Activated CD4-positive, alpha-beta T cell treated with anti-CD3 and anti-CD28 coated beads, Interleukin-2, amount 10 ng/mL, durations not matched to agents 24 days and 14 days (primary cell): ENCODE measurements around the gene LILRB2. TPM values are rescaled to one million over a fixed set of nuclear protein-coding genes. Genes with fewer than 3 reads are reported as not detected.
"Not testable (repeated sequence)": the region's sequence is repeated elsewhere in the genome, so short reads cannot be mapped to it uniquely, and the experiment has no call there.

Source experiments
- DNase-seq: peaks from one replicate; pipeline ENCODE4 v3.0.0; 2022
- H3K27ac Mint-ChIP-seq: one replicate; pipeline ENCODE4 v1.8.0; 2022; ENCODE audit warnings: mild to moderate bottlenecking, mixed read lengths
- H3K27me3 Mint-ChIP-seq: one replicate; pipeline ENCODE4 v1.8.0; 2022; ENCODE audit warnings: mixed read lengths
- H3K36me3 Mint-ChIP-seq: one replicate; pipeline ENCODE4 v1.8.0; 2022; ENCODE audit warnings: low read depth, mild to moderate bottlenecking, mixed read lengths
- H3K4me1 Mint-ChIP-seq: one replicate; pipeline ENCODE4 v1.8.0; 2021; ENCODE audit warnings: mixed read lengths
- H3K4me3 Mint-ChIP-seq: one replicate; pipeline ENCODE4 v1.8.0; 2022; ENCODE audit warnings: mild to moderate bottlenecking, moderate library complexity, mixed read lengths
- H3K9me3 Mint-ChIP-seq: one replicate; pipeline ENCODE4 v1.8.0; 2021; ENCODE audit warnings: mixed read lengths
- intact Hi-C: fragments of 100-400 bp; cut with micrococcal nuclease; formaldehyde crosslinking; loops from one replicate; pipeline ENCODE4 v1.15.1; 2023
- total RNA-seq: library from RNA; stranded (reverse); gene quantifications from 2 replicates; pipeline ENCODE4 v1.2.3, GENCODE V29; 2022

The LILRB2 gene
- total RNA-seq, 1 donor from 2014 or later = not detected

DNA sequence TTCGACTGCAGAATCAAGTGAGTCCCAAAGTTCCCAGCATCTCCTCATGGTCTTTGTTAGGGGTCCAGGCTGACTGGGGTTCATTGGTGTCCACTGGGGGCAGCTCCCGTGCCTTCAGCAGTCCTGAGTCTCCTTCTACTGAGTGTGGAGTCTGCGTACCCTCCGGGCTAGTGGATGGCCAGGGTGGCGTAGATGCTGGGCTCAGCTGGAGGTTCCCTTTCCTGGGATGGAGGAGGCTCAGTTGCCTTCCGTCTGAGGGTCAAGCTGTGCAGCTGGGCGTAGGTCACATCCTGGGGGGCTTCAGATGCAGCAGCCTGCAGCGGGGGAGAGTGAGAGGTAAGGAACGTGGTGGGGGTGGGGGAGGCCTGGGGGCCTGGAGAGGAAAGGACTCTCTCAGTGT lies 6.4 kb downstream of the LILRB2 start:
- H3K9me3 Mint-ChIP-seq, H3K4me3 Mint-ChIP-seq, DNase-seq: not testable (repeated sequence)

DNA sequence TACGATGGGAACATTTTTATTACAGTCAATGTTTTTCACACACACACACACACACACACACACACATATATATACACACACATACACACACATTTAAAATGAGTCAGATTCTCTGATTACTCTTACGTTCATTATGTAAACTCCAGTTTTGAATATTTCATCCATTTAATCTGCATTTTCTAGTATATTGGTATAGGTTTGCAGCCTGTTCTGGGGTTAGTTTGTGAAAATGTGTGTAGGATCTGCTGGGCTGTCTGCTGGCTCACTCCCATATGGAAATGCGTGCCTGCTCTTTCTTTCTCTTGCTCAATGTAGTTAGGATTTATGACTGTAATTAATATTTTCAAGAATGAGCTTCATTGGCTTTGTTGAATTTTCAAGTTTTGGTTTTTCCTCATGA lies 7.1 kb downstream of the LILRB2 start:
- no peaks in the 10 kb centered on the region for H3K9me3 Mint-ChIP-seq
- intact Hi-C loops = no loop called here
- no peak for DNase-seq
- H3K27me3 Mint-ChIP-seq = peaks cover 12% of the 10 kb centered on the region
- H3K36me3 Mint-ChIP-seq = no peaks in the 10 kb centered on the region
- H3K4me3 Mint-ChIP-seq = no peak overlapping the region
- no peaks in the 10 kb centered on the region for H3K4me1 Mint-ChIP-seq
- no peak overlapping the region for H3K27ac Mint-ChIP-seq

More for the DNA sequence above, 6.4 kb downstream of the LILRB2 start:
- peaks cover 10% of the 10 kb centered on the region for H3K27me3 Mint-ChIP-seq
- H3K4me1 Mint-ChIP-seq, H3K27ac Mint-ChIP-seq, intact Hi-C loops, H3K36me3 Mint-ChIP-seq: not testable (repeated sequence)

DNA sequence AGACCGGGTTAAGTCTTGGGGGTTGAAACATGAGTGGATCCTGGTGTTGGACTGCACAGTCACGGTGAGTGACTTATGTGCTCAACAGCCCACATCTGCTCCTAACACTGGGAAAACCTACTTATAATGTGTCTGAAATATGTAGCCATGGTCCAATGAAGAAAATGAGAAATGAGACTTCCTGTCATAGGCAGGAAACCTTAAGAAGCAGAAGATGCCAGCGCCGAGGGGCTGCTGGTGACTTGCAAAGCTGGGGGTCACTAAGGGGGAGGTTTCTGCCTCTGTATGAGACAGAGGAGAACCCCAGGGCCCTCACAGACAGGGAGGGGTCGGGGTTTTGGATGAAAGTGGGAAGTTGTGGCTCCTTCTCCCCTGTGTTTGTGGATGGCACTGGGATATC lies 8.7 kb downstream of the LILRB2 start:
- H3K9me3 Mint-ChIP-seq, H3K36me3 Mint-ChIP-seq, H3K27ac Mint-ChIP-seq, H3K4me3 Mint-ChIP-seq, H3K4me1 Mint-ChIP-seq, DNase-seq, intact Hi-C loops: not testable (repeated sequence)
- peaks cover 24% of the 10 kb centered on the region for H3K27me3 Mint-ChIP-seq

DNA sequence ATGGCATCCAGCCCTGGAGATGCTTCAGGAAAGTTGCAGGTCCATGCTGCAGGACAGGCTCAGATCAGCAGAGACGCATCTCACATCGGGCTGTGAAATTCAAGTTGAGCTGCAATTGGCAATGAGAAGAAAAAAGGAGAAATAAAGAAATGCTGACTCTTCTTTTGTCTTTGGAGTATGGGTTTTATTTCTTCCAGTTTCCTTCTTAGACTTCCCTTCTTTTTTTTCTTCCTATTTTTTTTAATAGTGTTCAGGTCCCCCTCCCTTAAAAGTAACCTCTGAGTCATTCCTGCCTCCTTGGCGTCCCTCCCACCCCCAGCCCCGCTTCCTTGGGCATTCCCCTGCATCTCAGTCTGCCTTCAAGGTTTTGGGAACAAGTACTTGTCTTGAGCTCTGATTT lies 9.3 kb downstream of the LILRB2 start:
- H3K9me3 Mint-ChIP-seq, intact Hi-C loops, H3K36me3 Mint-ChIP-seq, H3K4me1 Mint-ChIP-seq, DNase-seq, H3K4me3 Mint-ChIP-seq, H3K27ac Mint-ChIP-seq: not testable (repeated sequence)
- peaks cover 26% of the 10 kb centered on the region for H3K27me3 Mint-ChIP-seq

DNA sequence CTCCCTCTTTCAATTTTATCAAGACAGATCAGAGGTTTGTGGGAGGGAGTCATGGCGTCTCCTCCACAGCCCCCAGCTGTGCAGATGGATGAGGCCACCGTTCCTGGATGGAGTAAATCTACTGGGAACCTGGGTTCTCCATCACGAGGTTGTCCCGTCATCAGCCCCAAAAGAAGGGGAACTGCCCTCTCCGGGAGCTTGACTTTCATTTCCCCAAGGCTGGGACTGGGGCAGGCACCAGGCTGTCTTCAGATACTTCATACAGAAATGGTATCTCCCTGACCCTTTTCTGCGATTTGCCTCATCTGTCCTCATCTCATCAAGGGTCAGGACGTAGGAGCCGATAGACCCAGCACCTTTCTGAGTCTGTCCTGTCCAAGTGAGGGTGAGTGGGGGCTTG lies 9.8 kb downstream of the LILRB2 start:
- Mint-ChIP-seq H3K27ac (no peak overlapping the region), H3K9me3 (no peaks in the 10 kb centered on the region), H3K4me1 (no peaks in the 10 kb centered on the region), H3K36me3 (no peaks in the 10 kb centered on the region), H3K27me3 (peaks cover 26% of the 10 kb centered on the region), H3K4me3 (no peak overlapping the region)
- DNase-seq = no peak
- intact Hi-C loops = no loop called here

DNA sequence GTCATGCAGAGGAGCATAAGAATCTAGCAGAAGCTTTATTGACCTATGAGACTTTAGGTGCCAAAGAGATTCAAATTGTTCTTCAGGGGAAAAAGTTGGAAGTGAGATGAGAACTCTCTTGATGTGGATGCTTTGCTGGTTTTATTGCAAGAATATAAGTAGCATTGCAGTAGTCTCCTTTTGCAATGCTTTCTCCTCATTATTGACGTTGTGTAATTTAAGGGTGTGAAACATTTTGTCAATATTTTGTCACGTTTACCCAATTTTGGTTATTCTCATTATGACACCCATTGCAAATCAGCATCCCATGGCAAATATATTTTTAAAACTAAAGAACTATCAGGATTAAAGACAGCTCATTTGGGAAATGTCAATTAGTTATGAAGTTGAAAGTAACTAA lies 12.0 kb downstream of the LILRB2 start:
- Mint-ChIP-seq H3K4me1 (no peaks in the 10 kb centered on the region), H3K36me3 (no peaks in the 10 kb centered on the region), H3K27ac (no peak overlapping the region), H3K27me3 (peaks cover 27% of the 10 kb centered on the region), H3K4me3 (no peak overlapping the region), H3K9me3 (no peaks in the 10 kb centered on the region)
- intact Hi-C loops = no loop called here
- DNase-seq = no peak

DNA sequence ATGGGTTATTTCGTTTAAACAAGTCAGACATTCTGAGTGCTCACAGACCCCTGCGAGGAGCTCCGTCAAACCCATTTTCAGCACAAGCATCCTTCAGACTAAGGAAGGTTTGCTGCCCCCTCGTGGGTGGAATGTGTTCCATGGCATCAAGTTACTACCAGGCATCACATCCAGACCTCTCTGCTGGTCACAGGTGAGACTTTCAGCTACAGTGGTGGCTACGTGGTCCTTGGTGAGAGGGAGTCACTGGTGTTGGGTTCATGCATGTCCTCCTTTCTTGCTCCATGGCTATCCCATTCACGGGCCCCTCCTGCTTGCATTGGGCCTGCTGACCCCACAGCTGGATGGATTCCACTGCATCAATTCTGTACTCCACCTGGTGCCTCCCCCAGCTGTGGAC lies 14.8 kb downstream of the LILRB2 start:
- no peaks in the 10 kb centered on the region for H3K36me3 Mint-ChIP-seq
- H3K4me3 Mint-ChIP-seq = no peak overlapping the region
- peaks cover 21% of the 10 kb centered on the region for H3K27me3 Mint-ChIP-seq
- H3K9me3 Mint-ChIP-seq = no peaks in the 10 kb centered on the region
- no peak overlapping the region for H3K27ac Mint-ChIP-seq
- peak; percentile 88 for DNase-seq
- H3K4me1 Mint-ChIP-seq = no peaks in the 10 kb centered on the region
- intact Hi-C loops = loop anchor here (1.0 kb wide), 1 partner anchor 98 kb away; no protein-coding TSS in a partner anchor

DNA sequence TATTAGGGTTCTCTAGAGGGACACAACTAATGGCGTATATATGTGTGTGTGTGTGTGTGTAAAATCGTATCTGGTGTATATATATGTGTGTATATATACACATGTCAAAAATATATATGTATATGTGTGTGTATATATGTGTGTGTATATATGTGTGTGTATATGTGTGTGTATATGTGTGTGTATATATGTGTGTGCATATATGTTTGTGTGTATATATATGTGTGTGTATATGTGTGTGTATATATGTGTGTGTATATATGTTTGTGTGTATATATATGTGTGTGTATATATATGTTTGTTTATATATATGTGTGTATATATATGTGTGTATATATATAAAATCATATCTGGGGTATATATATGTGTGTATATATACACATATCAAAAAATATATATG lies 18.4 kb downstream of the LILRB2 start:
- no peaks in the 10 kb centered on the region for H3K4me1 Mint-ChIP-seq
- peaks cover 6% of the 10 kb centered on the region for H3K27me3 Mint-ChIP-seq
- no peaks in the 10 kb centered on the region for H3K36me3 Mint-ChIP-seq
- H3K9me3 Mint-ChIP-seq = no peaks in the 10 kb centered on the region
- no peak overlapping the region for H3K4me3 Mint-ChIP-seq
- no peak for DNase-seq
- H3K27ac Mint-ChIP-seq = no peak overlapping the region
- intact Hi-C loops = no loop called here

DNA sequence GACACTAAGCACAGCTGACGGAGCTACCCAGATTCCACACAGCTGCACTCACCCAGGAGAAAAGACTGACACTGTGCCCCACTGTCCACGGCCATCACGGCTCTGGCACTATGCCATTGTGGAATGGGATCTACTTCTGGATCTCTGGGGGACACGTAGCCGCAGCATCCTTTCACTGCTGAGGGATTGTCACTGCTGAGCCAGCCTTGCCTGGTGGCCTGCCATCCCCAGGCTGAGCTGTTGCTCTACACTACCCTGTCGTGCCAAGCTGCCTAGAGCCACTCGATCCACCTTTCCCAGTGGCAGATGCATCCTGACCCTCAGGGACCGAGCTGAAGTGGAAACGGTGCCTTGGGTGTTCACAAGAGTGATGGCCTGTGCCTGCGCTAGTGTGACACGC lies 18.8 kb downstream of the LILRB2 start:
- H3K27me3 Mint-ChIP-seq = peaks cover 6% of the 10 kb centered on the region
- H3K36me3 Mint-ChIP-seq = no peaks in the 10 kb centered on the region
- no peaks in the 10 kb centered on the region for H3K4me1 Mint-ChIP-seq
- intact Hi-C loops = no loop called here
- H3K4me3 Mint-ChIP-seq = no peak overlapping the region
- DNase-seq = no peak
- H3K9me3 Mint-ChIP-seq = no peaks in the 10 kb centered on the region
- H3K27ac Mint-ChIP-seq = no peak overlapping the region

DNA sequence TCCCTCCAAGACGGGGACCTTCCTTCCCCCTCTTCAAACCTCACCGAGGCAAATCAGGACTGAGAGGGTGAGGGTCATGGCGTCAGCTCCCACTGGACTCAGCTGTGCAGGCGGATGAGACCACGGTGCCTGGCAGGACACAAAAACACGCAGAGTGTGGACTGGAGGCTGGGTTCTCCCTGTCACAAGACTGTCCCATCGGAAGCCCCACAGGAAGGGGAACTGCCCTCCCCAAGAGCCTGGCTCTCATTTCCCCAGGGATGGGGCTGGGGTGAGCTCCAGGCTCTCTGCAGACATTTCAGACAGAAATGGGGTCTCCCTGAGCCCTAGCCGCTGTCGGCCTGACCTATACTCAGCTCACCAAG lies 23.8 kb downstream of the LILRB2 start, which contains the start of gene LILRB5:
TSS of gene LILRB5 (minus strand) at position 158 of the 365 bp plus-strand sequence. CDS start at position 78, 80 bp downstream.
- no peak for DNase-seq
- no peaks in the 10 kb centered on the region for H3K9me3 Mint-ChIP-seq
- H3K36me3 Mint-ChIP-seq = no peaks in the 10 kb centered on the region
- intact Hi-C loops = no loop called here
- no peaks in the 10 kb centered on the region for H3K4me1 Mint-ChIP-seq
- H3K4me3 Mint-ChIP-seq = no peak within 1 kb of the TSS
- no peak within 1 kb of the TSS for H3K27ac Mint-ChIP-seq
- H3K27me3 Mint-ChIP-seq = peaks cover 2% of the 10 kb centered on the region

DNA sequence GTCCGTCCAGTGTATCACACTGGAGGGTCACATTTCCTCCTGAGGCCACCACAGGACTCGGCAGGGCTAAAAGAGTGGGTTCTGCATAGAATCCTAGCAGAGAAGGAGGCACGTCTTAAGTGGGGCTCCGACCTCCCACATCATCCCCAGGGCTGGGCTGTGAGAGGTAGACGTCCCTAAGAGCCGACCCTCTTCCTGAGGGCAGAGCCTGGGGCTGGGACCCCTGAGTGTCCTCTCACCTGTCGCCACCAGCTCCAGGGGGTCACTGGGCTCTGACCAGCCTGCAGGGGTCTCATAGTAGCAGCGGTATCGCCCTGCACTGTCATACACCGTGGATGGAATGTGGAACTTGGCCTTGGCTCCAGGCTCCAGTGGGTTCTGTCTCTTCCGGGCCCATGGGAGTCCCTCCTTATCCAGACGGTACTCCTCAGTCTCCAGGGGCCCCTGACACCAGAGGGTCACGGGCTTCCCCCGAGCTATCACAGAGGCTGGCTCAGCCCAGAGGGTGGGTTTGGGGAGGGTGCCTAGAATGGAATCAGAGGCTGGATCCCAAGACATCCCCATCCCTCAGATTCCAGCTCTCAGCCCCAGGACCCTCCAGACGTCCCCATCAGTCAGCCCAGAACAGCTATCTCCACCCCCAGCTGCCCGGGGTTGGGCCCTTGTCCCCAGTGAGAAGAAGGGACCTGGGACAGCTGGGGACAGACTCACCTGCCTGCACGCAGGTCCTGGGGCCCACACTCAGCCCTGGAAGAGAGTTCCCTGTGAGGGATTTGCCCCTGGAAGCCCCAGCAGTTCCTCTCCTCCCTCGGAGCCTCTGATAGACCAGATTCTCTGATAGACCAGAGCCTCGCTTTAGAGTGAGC lies 24.4 kb downstream of the LILRB2 start:
- no peaks in the 10 kb centered on the region for H3K4me1 Mint-ChIP-seq
- no peaks in the 10 kb centered on the region for H3K9me3 Mint-ChIP-seq
- no peak for DNase-seq
- no peaks in the 10 kb centered on the region for H3K36me3 Mint-ChIP-seq
- H3K27ac Mint-ChIP-seq = no peak overlapping the region
- intact Hi-C loops = no loop called here
- H3K27me3 Mint-ChIP-seq = peaks cover 2% of the 10 kb centered on the region
- no peak overlapping the region for H3K4me3 Mint-ChIP-seq

DNA sequence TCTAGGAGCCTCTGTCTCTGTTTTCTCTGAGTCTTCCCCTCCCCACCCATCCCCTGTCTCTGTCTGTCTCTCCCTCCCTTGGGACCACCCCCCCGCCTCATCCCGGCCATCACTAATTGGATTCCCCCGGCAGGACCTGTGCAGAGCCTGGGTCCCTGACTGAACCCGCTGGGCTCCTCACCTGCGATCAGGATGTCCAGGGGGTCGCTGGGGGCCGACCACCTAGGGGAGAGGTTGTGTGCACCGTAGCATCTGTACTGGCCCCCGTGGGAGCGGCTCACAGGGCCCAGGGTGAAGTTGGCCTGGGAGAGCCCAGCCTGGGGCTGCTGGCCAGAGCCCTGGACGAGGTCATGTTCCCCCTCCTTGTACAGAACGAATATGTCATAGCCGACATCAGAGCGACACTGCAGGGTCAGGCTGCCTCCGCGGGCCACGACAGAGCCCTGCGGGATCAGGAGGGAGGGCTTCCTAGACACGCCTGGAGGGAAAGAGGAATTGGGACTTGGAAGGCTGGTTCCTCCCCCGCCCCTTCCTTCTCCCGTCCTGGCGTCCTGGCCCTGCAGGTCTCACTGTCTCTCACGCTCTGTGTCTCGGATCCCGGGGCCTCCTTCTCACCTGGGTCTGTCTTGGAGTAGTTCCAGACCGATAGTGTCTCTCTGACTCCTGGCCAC lies 25.7 kb downstream of the LILRB2 start:
- Mint-ChIP-seq H3K4me3 (no peak overlapping the region), H3K36me3 (no peaks in the 10 kb centered on the region), H3K9me3 (no peaks in the 10 kb centered on the region), H3K27me3 (peaks cover 2% of the 10 kb centered on the region), H3K27ac (no peak overlapping the region), H3K4me1 (no peaks in the 10 kb centered on the region)
- no peak for DNase-seq
- intact Hi-C loops = no loop called here

DNA sequence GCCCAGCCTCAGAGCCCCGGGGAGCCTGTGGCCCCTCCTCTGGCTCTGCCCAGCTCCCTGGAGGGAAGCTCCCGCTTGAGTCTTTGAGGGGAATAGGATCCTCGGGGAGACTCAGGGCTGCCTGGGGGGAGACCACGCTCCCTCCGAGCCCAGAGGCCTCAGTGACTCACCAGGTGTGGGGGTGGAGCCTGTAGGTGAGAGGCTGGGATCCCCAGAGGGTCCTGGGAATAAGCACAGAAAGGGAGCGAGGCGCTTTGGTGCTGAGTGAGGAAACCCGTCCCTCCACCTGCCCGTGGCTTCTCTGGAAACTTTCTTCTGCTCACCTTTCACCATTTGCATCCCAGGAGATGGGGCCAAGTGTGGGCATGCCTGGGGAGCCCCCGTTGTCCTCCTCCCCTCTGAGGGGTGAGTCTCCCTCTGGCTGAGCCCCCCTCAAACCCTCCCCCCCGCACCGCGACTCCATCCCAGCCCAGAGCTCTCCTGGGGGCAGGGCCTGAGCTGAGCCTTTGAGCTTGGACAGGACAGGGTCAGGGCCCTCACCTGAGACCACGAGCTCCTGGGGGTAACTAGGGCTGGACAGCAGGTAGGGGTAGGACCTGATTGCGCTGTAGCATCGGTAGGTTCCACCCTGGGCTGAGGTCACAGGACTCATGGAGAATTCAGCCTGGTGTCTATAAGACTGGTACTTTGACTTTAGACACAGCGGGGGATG lies 26.6 kb downstream of the LILRB2 start:
- Mint-ChIP-seq H3K4me3 (no peak overlapping the region), H3K27me3 (peaks cover 3% of the 10 kb centered on the region), H3K9me3 (no peaks in the 10 kb centered on the region), H3K4me1 (no peaks in the 10 kb centered on the region), H3K36me3 (no peaks in the 10 kb centered on the region), H3K27ac (no peak overlapping the region)
- intact Hi-C loops = no loop called here
- DNase-seq = no peak
